Fibroblast of skin of abdomen (primary cell): ENCODE results near the gene APOA4.

Experiments used
- DNase-seq: peaks from one replicate; pipeline ENCODE4 v3.0.0-alpha.2; 2013

The APOA4 gene

GRCh38 chr11:116774661-116775060 is 48.4 kb downstream of the APOA4 start:
- no peak for DNase-seq

- no peak for DNase-seq
Measured at GRCh38 chr11:116773203-116774097, 49.7 kb downstream of the APOA4 start.

DNA sequence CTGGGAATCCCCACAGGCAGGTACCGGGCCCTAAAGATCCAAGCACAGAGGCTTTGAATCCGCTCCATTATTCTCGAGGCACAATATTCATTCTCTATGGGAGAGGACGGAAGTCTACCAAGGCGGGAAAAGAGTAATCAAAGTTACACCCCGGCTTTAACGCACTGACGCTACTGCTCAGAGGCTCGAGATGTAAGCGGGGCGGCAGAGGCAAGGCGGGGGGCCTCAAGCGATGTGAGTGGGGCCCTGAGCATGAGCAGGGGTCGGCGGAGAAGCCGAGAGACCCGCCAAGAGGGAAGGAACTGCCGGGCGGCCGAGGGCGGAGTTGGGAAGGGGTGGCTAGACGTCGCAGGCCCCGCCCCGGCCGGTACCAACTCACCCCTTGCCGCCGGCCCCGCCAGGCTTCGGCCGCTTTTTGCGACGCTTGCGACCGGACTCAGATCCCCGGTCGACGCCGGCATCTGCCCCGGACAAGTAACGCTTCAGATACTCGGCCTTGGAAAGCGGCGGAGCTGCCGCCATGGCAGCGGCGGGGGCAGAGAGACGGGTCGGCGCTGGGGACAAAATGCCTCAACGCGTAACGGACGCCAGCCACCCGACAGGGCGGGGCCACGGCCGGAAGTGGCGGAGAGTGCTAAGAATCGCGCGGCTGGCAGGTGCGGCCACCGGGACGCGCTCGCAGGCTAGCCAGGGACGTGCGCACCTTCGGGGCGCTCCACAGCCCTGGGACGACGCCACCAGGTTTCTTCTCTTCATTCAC is 50.5 kb downstream of the APOA4 start, which contains the start of gene BUD13:
Gene BUD13, minus strand, starts transcription at position 545 of the 760 bp plus-strand sequence. Its CDS starts 23 bp downstream, at position 522.
- peak; percentile 80 for DNase-seq

GRCh38 chr11:116771935-116772334 is 51.2 kb downstream of the APOA4 start:
- no peak for DNase-seq
